Heart left ventricle (tissue), 13 donors: ENCODE data around the gene TBXA2R.

Source experiments
- CTCF ChIP-seq, 12 donors: fragments of 200-600 bp; sonication (generic) in 4 of 12; IDR thresholded peaks; one replicate each; pipeline versions ENCODE4 v1.5.0 to v1.8.0; 2018 to 2022; ENCODE audit warnings: antibody characterized with exemption in 12 of 12, mild to moderate bottlenecking in 5 of 12
- POLR2A ChIP-seq, 2 donors: fragments of 450-650 bp; IDR thresholded peaks; one replicate each; pipeline ENCODE4 v1.6.1; 2017; ENCODE audit warnings: antibody characterized with exemption in 2 of 2, mild to moderate bottlenecking in 2 of 2, moderate library complexity in 2 of 2
- donor health status: ischemic (EF 13 %, LVEDD 7.1; RV severe dilation, severe dysfunction).
- donor health status: DM: no; HTN: yes; CAD: no.
- donor health status: DM: no; HTN: no; CAD: no.
- donor health status: ischemic (EF 25% LVEDD 6.9; RV normal size, moderate dysfunction).
- donor health status: ischemic (EF 25% LVEDD 5.7; RV mildly dilated, moderate dysfunction).
- donor health status: ischemic (EF 35%, LVEDD 5.7; RV mildly dilated, moderate dysfunction).
- donor health status: nonischemic (EF 11% LVEDD 7.7; RV severe dilation, severe dysfunction).
- donor health status: DM: yes; HTN: yes; CAD: no.
- donor health status: PGD.
- donor health status: ischemic (EF 29% LVEDD 5.4; RV normal size, mild dysfunction).
- donor health status: nonischemic (EF 23%, LVEDD 6.1; RV moderate dilation, normal function).

- no peak for TF ChIP-seq CTCF (IDR thresholded peaks at IDR 0.05)
- TF ChIP-seq POLR2A (IDR thresholded peaks at IDR 0.05), result no peak
Measured at GRCh38 chr19:3611841-3612240, 5.2 kb upstream of the TBXA2R start.
